Loucy (cell line): ENCODE data around the gene VIPR2.

ENCODE experiments used
- H2AFZ ChIP-seq: fragments of 200-600 bp; sonication (generic); 2 replicates; pipeline ENCODE4 v1.6.0; 2016; ENCODE audit warnings: antibody characterized with exemption, mild to moderate bottlenecking, low read length, moderate library complexity
- H3F3A ChIP-seq: fragments of 200-600 bp; 2 replicates; pipeline ENCODE4 v1.6.0; 2016; ENCODE audit warnings: antibody characterized with exemption, low read depth, mild to moderate bottlenecking
- H3K27me3 ChIP-seq: fragments of 200-600 bp; sonication (generic); 2 replicates; pipeline ENCODE4 v1.6.1; 2014; ENCODE audit warnings: low read length, mild to moderate bottlenecking; ENCODE audit not compliant: insufficient read depth, poor library complexity, severe bottlenecking
- H3K36me3 ChIP-seq: fragments of 200-600 bp; sonication (generic); 2 replicates; pipeline ENCODE4 v1.6.1; 2016; ENCODE audit warnings: low read length; ENCODE audit not compliant: insufficient read depth
- H3K4me1 ChIP-seq: fragments of 200-600 bp; sonication (generic); 2 replicates; pipeline ENCODE4 v1.5.1; 2014; ENCODE audit warnings: low read length, mild to moderate bottlenecking; ENCODE audit not compliant: insufficient read depth, poor library complexity, severe bottlenecking
- H3K4me2 ChIP-seq: fragments of 200-600 bp; sonication (generic); 2 replicates; pipeline ENCODE4 v1.6.0; 2014; ENCODE audit warnings: antibody characterized with exemption, low read length, low read depth, mild to moderate bottlenecking; ENCODE audit not compliant: poor library complexity, severe bottlenecking
- H3K4me3 ChIP-seq: fragments of 200-600 bp; sonication (generic); 2 replicates; pipeline ENCODE4 v1.5.1; 2014; ENCODE audit warnings: low read length, mild to moderate bottlenecking, mixed read lengths; ENCODE audit not compliant: poor library complexity, severe bottlenecking
- H3K79me2 ChIP-seq: fragments of 200-600 bp; sonication (generic); 2 replicates; pipeline ENCODE4 v1.6.1; 2014; ENCODE audit warnings: low read length; ENCODE audit not compliant: insufficient read depth
- H3K9ac ChIP-seq: fragments of 200-600 bp; sonication (generic); 2 replicates; pipeline ENCODE4 v1.6.0; 2014; ENCODE audit warnings: mild to moderate bottlenecking, low read depth, low read length, moderate library complexity; ENCODE audit not compliant: poor library complexity, severe bottlenecking
- H3K9me2 ChIP-seq: fragments of 200-600 bp; sonication (generic); replicated peaks from 2 replicates; pipeline ENCODE4 v1.6.1; 2016; ENCODE audit warnings: low read depth, low read length, mixed read lengths
- H3K9me3 ChIP-seq: fragments of 200-600 bp; sonication (generic); 2 replicates; pipeline ENCODE4 v1.6.1; 2014; ENCODE audit warnings: mild to moderate bottlenecking, antibody characterized with exemption, low read length, low read depth; ENCODE audit not compliant: insufficient read depth
- H4K20me1 ChIP-seq: fragments of 200-600 bp; sonication (generic); 2 replicates; pipeline ENCODE4 v1.6.0; 2014; ENCODE audit warnings: antibody characterized with exemption, low read length, mild to moderate bottlenecking; ENCODE audit not compliant: insufficient read depth, poor library complexity, severe bottlenecking
- EZH2phosphoT487 ChIP-seq: fragments of 200-600 bp; IDR thresholded peaks from 2 replicates; pipeline ENCODE4 v1.6.1; 2018; ENCODE audit warnings: antibody characterized with exemption, mild to moderate bottlenecking, moderate library complexity, borderline replicate concordance
- TF ChIP-seq, protein P1 (sequence below): fragments of 200-600 bp; sonication (generic); conservative IDR thresholded peaks from 2 replicates; pipeline ENCODE4 v1.5.1; 2014; ENCODE audit warnings: mild to moderate bottlenecking, antibody characterized with exemption, low read length

The VIPR2 gene

DNA sequence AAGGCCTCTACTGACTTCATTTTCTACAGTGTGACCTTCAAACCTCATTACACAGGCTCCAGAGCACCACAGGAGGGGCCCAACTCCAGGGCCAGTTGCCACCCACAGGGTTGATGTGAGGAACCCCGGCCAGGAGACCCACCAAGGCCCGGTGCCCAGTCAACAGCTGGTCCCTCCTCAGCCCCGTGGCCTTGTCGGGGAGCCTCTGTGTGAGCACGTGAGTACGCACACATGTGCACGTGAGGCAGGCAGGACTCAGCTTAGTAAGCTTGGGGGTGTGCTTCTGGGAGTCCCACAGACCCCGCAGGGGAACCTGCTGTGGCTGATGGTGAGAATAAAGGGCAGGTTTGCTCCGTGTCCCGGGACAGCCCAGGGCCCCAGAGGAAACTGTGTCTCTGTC lies 104.5 kb downstream of the VIPR2 start:
- H3K36me3 ChIP-seq = no peaks in the 10 kb centered on the region
- no peaks in the 10 kb centered on the region for H3K4me1 ChIP-seq
- H3K4me2 ChIP-seq = no peak overlapping the region
- no peaks in the 10 kb centered on the region for H3K9me2 ChIP-seq
- H3K79me2 ChIP-seq = no peaks in the 10 kb centered on the region
- no peak overlapping the region for H3K9ac ChIP-seq
- H4K20me1 ChIP-seq = no peaks in the 10 kb centered on the region
- H3K9me3 ChIP-seq = peaks cover 19% of the 10 kb centered on the region; the same call in 1 of the 2 replicates
- H3K27me3 ChIP-seq = no peaks in the 10 kb centered on the region
- H3F3A ChIP-seq = no peaks in the 10 kb centered on the region
- no peak overlapping the region for H2AFZ ChIP-seq
- no peak overlapping the region for H3K4me3 ChIP-seq
- TF ChIP-seq, protein P1, sequence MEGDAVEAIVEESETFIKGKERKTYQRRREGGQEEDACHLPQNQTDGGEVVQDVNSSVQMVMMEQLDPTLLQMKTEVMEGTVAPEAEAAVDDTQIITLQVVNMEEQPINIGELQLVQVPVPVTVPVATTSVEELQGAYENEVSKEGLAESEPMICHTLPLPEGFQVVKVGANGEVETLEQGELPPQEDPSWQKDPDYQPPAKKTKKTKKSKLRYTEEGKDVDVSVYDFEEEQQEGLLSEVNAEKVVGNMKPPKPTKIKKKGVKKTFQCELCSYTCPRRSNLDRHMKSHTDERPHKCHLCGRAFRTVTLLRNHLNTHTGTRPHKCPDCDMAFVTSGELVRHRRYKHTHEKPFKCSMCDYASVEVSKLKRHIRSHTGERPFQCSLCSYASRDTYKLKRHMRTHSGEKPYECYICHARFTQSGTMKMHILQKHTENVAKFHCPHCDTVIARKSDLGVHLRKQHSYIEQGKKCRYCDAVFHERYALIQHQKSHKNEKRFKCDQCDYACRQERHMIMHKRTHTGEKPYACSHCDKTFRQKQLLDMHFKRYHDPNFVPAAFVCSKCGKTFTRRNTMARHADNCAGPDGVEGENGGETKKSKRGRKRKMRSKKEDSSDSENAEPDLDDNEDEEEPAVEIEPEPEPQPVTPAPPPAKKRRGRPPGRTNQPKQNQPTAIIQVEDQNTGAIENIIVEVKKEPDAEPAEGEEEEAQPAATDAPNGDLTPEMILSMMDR = no peak
- no peak for TF ChIP-seq EZH2phosphoT487

DNA sequence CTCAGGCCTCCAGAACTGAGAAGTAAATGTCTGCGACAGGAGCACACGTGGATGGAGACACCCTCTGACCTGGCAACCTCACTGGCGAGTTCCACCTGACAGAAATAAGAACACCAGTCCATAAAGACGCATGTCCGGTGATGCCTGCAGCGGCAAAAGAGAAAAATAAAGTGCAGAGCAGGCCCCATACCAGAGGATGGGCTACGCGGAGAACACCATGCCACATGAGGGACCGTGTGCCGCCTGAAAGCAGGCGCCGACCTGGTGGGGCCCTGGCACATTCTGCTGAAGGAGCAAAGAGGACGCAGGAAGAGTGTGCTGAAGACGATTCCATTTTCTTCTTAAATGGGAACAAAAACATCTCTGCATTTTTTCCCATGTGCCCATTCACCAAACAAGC lies 105.0 kb downstream of the VIPR2 start:
- TF ChIP-seq, protein P1 = no peak
- TF ChIP-seq EZH2phosphoT487 = no peak
- Histone ChIP-seq H3K4me1 (no peaks in the 10 kb centered on the region), H3K79me2 (no peaks in the 10 kb centered on the region), H3K9me3 (peaks cover 19% of the 10 kb centered on the region; the same call in 1 of the 2 replicates), H3K36me3 (no peaks in the 10 kb centered on the region), H3K9me2 (no peaks in the 10 kb centered on the region), H3K27me3 (no peaks in the 10 kb centered on the region), H3K4me2 (no peak overlapping the region), H3K4me3 (no peak overlapping the region), H3K9ac (no peak overlapping the region), H4K20me1 (no peaks in the 10 kb centered on the region), H3F3A (no peaks in the 10 kb centered on the region), H2AFZ (no peak overlapping the region)

DNA sequence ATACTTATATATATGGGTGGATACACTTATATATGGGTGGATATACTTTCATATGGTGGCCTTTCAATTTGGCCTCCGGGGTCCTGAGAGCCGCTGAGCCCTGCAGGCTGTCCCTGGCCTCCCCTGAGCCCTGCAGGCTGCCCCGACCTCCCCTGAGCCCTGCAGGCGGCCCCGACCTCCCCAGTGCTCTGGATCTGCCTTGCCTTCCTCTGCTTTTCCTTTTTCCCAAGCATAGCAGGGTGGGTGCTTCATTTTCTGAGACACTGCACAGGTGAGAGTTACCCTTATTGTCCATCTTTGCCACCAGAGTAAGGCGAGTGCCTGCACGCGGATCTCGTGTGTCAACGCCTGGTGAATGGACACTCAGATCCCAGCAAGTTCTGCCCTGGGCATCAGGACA lies 106.6 kb downstream of the VIPR2 start:
- no peaks in the 10 kb centered on the region for H3K4me1 ChIP-seq
- no peaks in the 10 kb centered on the region for H3K36me3 ChIP-seq
- H3K9me3 ChIP-seq = peaks cover 24% of the 10 kb centered on the region; the same call in 1 of the 2 replicates
- H3K4me3 ChIP-seq = no peak overlapping the region
- TF ChIP-seq, protein P1 = no peak
- TF ChIP-seq EZH2phosphoT487 = no peak
- no peaks in the 10 kb centered on the region for H4K20me1 ChIP-seq
- no peak overlapping the region for H3K4me2 ChIP-seq
- no peak overlapping the region for H2AFZ ChIP-seq
- H3K27me3 ChIP-seq = no peaks in the 10 kb centered on the region
- H3K9me2 ChIP-seq = no peaks in the 10 kb centered on the region
- H3F3A ChIP-seq = no peaks in the 10 kb centered on the region
- no peak overlapping the region for H3K9ac ChIP-seq
- H3K79me2 ChIP-seq = no peaks in the 10 kb centered on the region
